Measurements from ENCODE around the gene PTPRJ.

DNA sequence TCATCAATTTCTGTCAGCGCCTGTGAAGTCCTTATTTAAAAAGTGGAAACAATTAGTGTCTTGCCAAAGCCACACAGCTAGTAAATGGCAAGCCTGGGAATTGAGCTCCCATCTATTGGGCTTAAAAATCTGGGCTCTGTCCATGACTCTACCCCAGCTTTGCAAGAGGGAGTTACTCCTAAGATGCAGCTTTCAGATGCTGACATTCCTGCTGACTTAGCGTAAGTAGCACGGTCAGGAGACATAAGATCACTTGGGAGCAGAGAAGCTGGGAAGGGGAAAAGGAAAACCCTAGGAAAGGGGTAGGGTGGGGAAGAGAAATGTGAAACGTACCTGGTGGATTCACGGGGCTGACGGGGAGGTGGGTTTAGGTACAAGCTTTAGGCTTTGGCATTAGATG is 200.3 kb downstream of the PTPRJ start:
- TF ChIP-seq POLR2AphosphoS5 (IDR thresholded peaks at IDR 0.05; ENCODE audit: low read depth, low read length) (no peak), POLR2A (IDR thresholded peaks at IDR 0.05; ENCODE audit: low read depth, low read length) (no peak)

All from GM12892 (cell line).